H1 (cell line): ENCODE measurements around the gene TRIM28. TPM values are rescaled to one million over a fixed set of nuclear protein-coding genes. Genes with fewer than 3 reads are reported as not detected.

Experiments used
- CTCF ChIA-PET: fragments of 300-600 bp; sonication (Branson Sonifier 250); formaldehyde crosslinking; loops from one replicate; lab custom pipeline; 2021; ENCODE audit not compliant: partially characterized antibody; lab: Charles Lee
- POLR2A ChIA-PET: fragments of 300-600 bp; sonication (Branson Sonifier 250); formaldehyde crosslinking; loops from one replicate; lab custom pipeline; 2021; ENCODE audit warnings: inconsistent platforms; ENCODE audit not compliant: partially characterized antibody; lab: Charles Lee
- DNase-seq, 2 experiments: peaks; one replicate each; pipeline versions ENCODE4 v3.0.0 to v3.0.0-alpha.2; 2010 to 2022; ENCODE audit warnings: low spot score in 2 of 2, low read depth in 1 of 2, mixed read lengths in 1 of 2
- FAIRE-seq: peaks from 2 replicates; lab custom pipeline; 2011; peaks lifted over from hg19 to GRCh38; lab: Jason Lieb, UNC
- H2AFZ ChIP-seq: 2 replicates; pipeline ENCODE4 v1.8.1; 2012; ENCODE audit warnings: low read length, inconsistent platforms
- H2AK5ac ChIP-seq: 2 replicates; pipeline ENCODE4 v1.6.1; 2013; ENCODE audit warnings: low read depth, low read length
- H2BK120ac ChIP-seq: replicated peaks from 2 replicates; pipeline ENCODE3; 2013; ENCODE audit warnings: low read depth, low read length, inconsistent platforms
- H2BK12ac ChIP-seq: 2 replicates; pipeline ENCODE4 v1.6.1; 2013; ENCODE audit warnings: low read depth, low read length
- H2BK15ac ChIP-seq: 2 replicates; pipeline ENCODE4 v1.6.1; 2013; ENCODE audit warnings: low read length
- H2BK20ac ChIP-seq: 2 replicates; pipeline ENCODE4 v1.6.1; 2013; ENCODE audit warnings: low read length
- H2BK5ac ChIP-seq: 2 replicates; pipeline ENCODE4 v1.6.1; 2013; ENCODE audit warnings: low read depth, low read length
- H3K14ac ChIP-seq: 2 replicates; pipeline ENCODE4 v1.6.1; 2013; ENCODE audit warnings: inconsistent platforms; ENCODE audit not compliant: insufficient read length
- H3K18ac ChIP-seq: 2 replicates; pipeline ENCODE4 v1.6.1; 2013; ENCODE audit warnings: low read length; ENCODE audit errors: extremely low read depth
- H3K23ac ChIP-seq: 2 replicates; pipeline ENCODE4 v1.6.1; 2013; ENCODE audit warnings: inconsistent platforms; ENCODE audit not compliant: insufficient read length
- H3K23me2 ChIP-seq: 2 replicates; pipeline ENCODE4 v1.6.1; 2013; ENCODE audit warnings: low read depth, low read length
- H3K27ac ChIP-seq: 2 replicates; pipeline ENCODE4 v1.6.1; 2011; ENCODE audit warnings: low read depth, low read length, inconsistent platforms
- H3K27me3 ChIP-seq, 4 experiments: replicated peaks in 1 of 4; 1 replicate in 1 of 4; 2 replicates in 3 of 4; pipeline versions ENCODE4 v1.6.1 to v1.8.1; 2011 to 2013; ENCODE audit warnings: low read length in 3 of 4, mild to moderate bottlenecking in 3 of 4, inconsistent platforms in 2 of 4, mixed read lengths in 2 of 4, moderate library complexity in 1 of 4; ENCODE audit not compliant: control insufficient read depth in 3 of 4, insufficient read depth in 3 of 4; ENCODE audit errors: extremely low read depth in 1 of 4
- H3K36me3 ChIP-seq, 4 experiments: 2 replicates each; pipeline versions ENCODE4 v1.6.1 to v1.8.1; 2011 to 2013; ENCODE audit warnings: mild to moderate bottlenecking in 4 of 4, low read length in 3 of 4, moderate library complexity in 2 of 4, control low read depth in 1 of 4, inconsistent platforms in 1 of 4; ENCODE audit not compliant: insufficient read depth in 4 of 4, control insufficient read depth in 2 of 4
- H3K4ac ChIP-seq: replicated peaks from 2 replicates; pipeline ENCODE3; 2013; ENCODE audit warnings: low read length, low read depth, mixed read lengths, inconsistent platforms; ENCODE audit not compliant: insufficient read length
- H3K4me1 ChIP-seq, 4 experiments: replicated peaks in 1 of 4; 1 replicate in 1 of 4; 2 replicates in 3 of 4; pipeline versions ENCODE4 v1.6.1 to v1.8.1; 2011 to 2013; ENCODE audit warnings: low read length in 3 of 4, inconsistent platforms in 2 of 4, mixed read lengths in 1 of 4; ENCODE audit not compliant: insufficient read depth in 4 of 4, control insufficient read depth in 3 of 4
- H3K4me2 ChIP-seq, 2 experiments: 2 replicates each; pipeline versions ENCODE4 v1.6.1 to v1.8.1; 2011 to 2013; ENCODE audit warnings: low read depth in 2 of 2, low read length in 2 of 2, control low read depth in 1 of 2, inconsistent platforms in 1 of 2, mild to moderate bottlenecking in 1 of 2; ENCODE audit not compliant: insufficient read depth in 1 of 2
- H3K4me3 ChIP-seq, 4 experiments: fragments of 200-600, 300-600 bp in 1 of 4; sonication (generic), shearing (Covaris generic), sonication (Bioruptor Twin) in 1 of 4; 2 replicates each; pipeline versions ENCODE4 v1.5.1 to v1.8.1; 2011 to 2016; ENCODE audit warnings: low read length in 4 of 4, low read depth in 3 of 4, control low read depth in 2 of 4, inconsistent platforms in 2 of 4, mild to moderate bottlenecking in 2 of 4, mixed read lengths in 1 of 4, moderate library complexity in 1 of 4; ENCODE audit not compliant: insufficient read depth in 2 of 4; ENCODE audit errors: extremely low read depth in 1 of 4
- H3K56ac ChIP-seq: replicated peaks from 2 replicates; pipeline ENCODE3; 2013; ENCODE audit warnings: low read depth, mild to moderate bottlenecking, mixed read lengths, low read length, inconsistent platforms; ENCODE audit not compliant: insufficient read length
- H3K79me1 ChIP-seq: 2 replicates; pipeline ENCODE4 v1.6.1; 2013; ENCODE audit warnings: low read depth, low read length, control low read depth
- H3K79me2 ChIP-seq, 2 experiments: 2 replicates each; pipeline versions ENCODE4 v1.6.1 to v1.8.1; 2012 to 2013; ENCODE audit warnings: low read length in 2 of 2, mild to moderate bottlenecking in 2 of 2, inconsistent platforms in 1 of 2; ENCODE audit not compliant: insufficient read depth in 2 of 2, control insufficient read depth in 1 of 2
- H3K9ac ChIP-seq, 4 experiments: replicated peaks in 1 of 4; 1 replicate in 1 of 4; 2 replicates in 3 of 4; pipeline versions ENCODE4 v1.6.1 to v1.8.1; 2011 to 2013; ENCODE audit warnings: low read depth in 3 of 4, low read length in 3 of 4, control low read depth in 2 of 4, mild to moderate bottlenecking in 2 of 4, moderate library complexity in 2 of 4, inconsistent platforms in 1 of 4; ENCODE audit errors: extremely low read depth in 1 of 4
- H3K9me3 ChIP-seq, 2 experiments: 2 replicates each; pipeline versions ENCODE4 v1.6.1 to v1.8.1; 2012 to 2013; ENCODE audit warnings: mild to moderate bottlenecking in 2 of 2, moderate library complexity in 2 of 2, control low read depth in 1 of 2, inconsistent platforms in 1 of 2, low read depth in 1 of 2, low read length in 1 of 2, mixed read lengths in 1 of 2; ENCODE audit not compliant: insufficient read depth in 2 of 2
- H4K20me1 ChIP-seq, 2 experiments: replicated peaks in 1 of 2; 2 replicates each; pipeline versions ENCODE3 to v1.8.1; 2011 to 2013; ENCODE audit warnings: inconsistent platforms in 2 of 2, low read length in 2 of 2, mild to moderate bottlenecking in 1 of 2; ENCODE audit not compliant: insufficient read depth in 2 of 2, control insufficient read depth in 1 of 2
- H4K5ac ChIP-seq: 2 replicates; pipeline ENCODE4 v1.6.1; 2013; ENCODE audit warnings: low read length, low read depth, mixed read lengths, inconsistent platforms; ENCODE audit not compliant: insufficient read length
- H4K8ac ChIP-seq: 2 replicates; pipeline ENCODE4 v1.8.0; 2013; ENCODE audit warnings: mild to moderate bottlenecking, moderate library complexity, low read length, inconsistent platforms; ENCODE audit not compliant: insufficient read depth; ENCODE audit errors: extremely low read depth
- H4K91ac ChIP-seq: replicated peaks from 2 replicates; pipeline ENCODE3; 2013; ENCODE audit warnings: low read length, mixed read lengths, inconsistent platforms; ENCODE audit not compliant: insufficient read length
- ASH2L ChIP-seq: fragments of 200-600, 300-600 bp; sonication (generic); IDR thresholded peaks from one replicate; pipeline ENCODE4 v1.7.1; 2017; ENCODE audit warnings: low read length
- CHD1 ChIP-seq: IDR thresholded peaks from 2 replicates; pipeline ENCODE4 v1.6.1; 2012; ENCODE audit warnings: low read depth, low read length, improper control_type of control experiment
- HDAC2 ChIP-seq, 2 experiments: fragments of 300-600 bp in 1 of 2; sonication (generic) in 1 of 2; IDR thresholded peaks; 2 replicates each; pipeline ENCODE4 v1.6.1; 2011 to 2012; ENCODE audit warnings: low read depth in 2 of 2, low read length in 2 of 2, mild to moderate bottlenecking in 2 of 2, moderate library complexity in 2 of 2, borderline replicate concordance in 1 of 2, inconsistent platforms in 1 of 2
- HDAC6 ChIP-seq: IDR thresholded peaks from one replicate; pipeline ENCODE4 v1.7.1; 2012; ENCODE audit warnings: low read depth, mild to moderate bottlenecking, inconsistent platforms, low read length, moderate library complexity
- NANOG ChIP-seq: IDR thresholded peaks from 2 replicates; pipeline ENCODE4 v1.6.1; 2011; ENCODE audit warnings: low read length, low read depth, mild to moderate bottlenecking, inconsistent platforms; ENCODE audit not compliant: insufficient read depth, poor library complexity, severe bottlenecking
- POLR2A ChIP-seq, 2 experiments: IDR thresholded peaks; 1 replicate in 1 of 2; 2 replicates in 1 of 2; pipeline ENCODE4 v1.6.1; 2011; ENCODE audit warnings: low read depth in 2 of 2, low read length in 2 of 2, mild to moderate bottlenecking in 2 of 2; ENCODE audit errors: control extremely low read depth in 1 of 2
- RXRA ChIP-seq: IDR thresholded peaks from 2 replicates; pipeline ENCODE4 v1.6.1; 2011; ENCODE audit warnings: low read depth, mild to moderate bottlenecking, low read length, moderate library complexity; ENCODE audit not compliant: insufficient read depth
- TBP ChIP-seq: IDR thresholded peaks from 2 replicates; pipeline ENCODE4 v1.6.1; 2011; ENCODE audit warnings: low read depth, low read length, improper control_type of control experiment
- YY1 ChIP-seq: IDR thresholded peaks from 2 replicates; pipeline ENCODE4 v1.6.1; 2011; ENCODE audit warnings: low read depth, mild to moderate bottlenecking, low read length
- WGBS, 2 experiments: shearing (Covaris generic) in 1 of 2; methylation state at CpG; one replicate each; pipeline versions ENCODE4 v1.1.6 to v1.1.7; 2013 to 2015; ENCODE audit warnings: low lambda C conversion rate in 2 of 2, mixed read lengths in 2 of 2, inconsistent platforms in 1 of 2, low coverage in 1 of 2, missing lambda C conversion rate in 1 of 2; ENCODE audit not compliant: insufficient replicate concordance in 2 of 2, insufficient coverage in 1 of 2, insufficient read length in 1 of 2; ENCODE audit errors: extremely low coverage in 1 of 2, missing lambda C conversion rate in 1 of 2; 5-methylcytosine and 5-hydroxymethylcytosine counted together
- polyA plus RNA-seq, 7 experiments: library from polyadenylated mRNA; depleted of rRNA in 3 of 7; stranded (reverse) in 5 of 7; unstranded in 2 of 7; fragments of >200 nt in 5 of 7; fragments of 200-250 nt in 2 of 7; gene quantifications; 1 replicate in 5 of 7; 2 replicates in 1 of 7; 4 replicates in 1 of 7; pipeline versions ENCODE4 v1.2.1 to v1.2.3, GENCODE V29; 2011 to 2013; ENCODE audit warnings: missing spikeins in 2 of 7, mixed read lengths in 2 of 7
- total RNA-seq: library from RNA; stranded (reverse); fragmentation: NEBNext Ultra II Directional; extraction: Animal tissue kit (Norgen Biotek cat#: 25700); gene quantifications from 2 replicates; pipeline ENCODE4 v1.2.1, GENCODE V29; 2021
- TF ChIP-seq, protein P1 (sequence below): IDR thresholded peaks from 2 replicates; pipeline ENCODE4 v1.6.1; 2012; ENCODE audit warnings: low read length, inconsistent platforms

TRIM28 gene
- total and polyA plus RNA-seq, 2 of the 8 experiments (the other 6 are each of a cell fraction or from before 2014, with no cell fraction given), result 1,433 to 1,442 TPM

DNA sequence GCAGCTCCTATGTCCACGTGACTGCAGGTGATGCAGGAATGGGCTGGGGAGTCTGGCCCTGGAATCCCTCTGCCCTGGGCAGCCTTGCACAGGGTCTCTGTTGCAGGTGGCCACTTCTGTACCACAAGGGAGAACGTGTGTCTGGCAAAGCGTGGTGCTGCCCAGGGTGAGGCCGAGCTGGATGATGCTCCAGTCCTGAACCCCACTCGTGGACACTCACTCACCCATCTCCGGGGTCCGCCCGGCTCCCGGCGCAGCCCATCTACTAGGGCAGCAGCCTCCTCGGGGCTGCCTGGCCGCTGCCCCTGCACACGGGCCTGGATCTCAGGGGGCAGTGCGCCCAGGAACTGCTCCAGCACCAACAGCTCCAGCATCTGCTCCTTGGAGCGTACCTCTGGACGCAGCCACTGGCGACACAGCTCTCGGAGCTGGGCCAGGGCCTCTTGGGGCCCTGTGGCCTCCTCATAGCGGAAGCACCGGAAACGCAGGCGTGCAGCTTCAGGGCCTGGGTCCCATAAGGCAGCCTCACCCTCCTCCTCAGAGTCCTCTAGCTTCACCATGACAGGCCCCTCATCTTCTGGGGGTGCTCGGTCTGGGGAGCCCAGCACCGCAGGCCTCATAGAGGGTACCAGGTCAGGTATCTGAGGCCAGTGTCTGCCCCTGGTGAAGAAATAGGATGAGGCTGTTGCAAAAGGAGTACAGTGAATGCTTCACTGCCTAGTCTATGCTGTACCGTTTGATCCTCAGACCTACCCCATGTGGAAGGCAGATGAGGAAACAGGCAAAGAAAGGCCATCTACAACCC lies 27.1 kb downstream of the TRIM28 start:
- ChIA-PET CTCF (interaction anchor here (0.8 to 2.4 kb wide), 4 partner anchors 9 to 51 kb away, joined by 3 to 14 read pairs (median 6); partner anchors contain the start of genes TRIM28 and ZBTB45), POLR2A (interaction anchor here (0.6 to 17.2 kb wide), 4 partner anchors 10 to 1182 kb away, joined by 3 to 434 read pairs (median 42); partner anchors contain the start of genes CHMP2A, TRIM28, UBE2M and ZBTB45)
- no peak overlapping the region for H2BK20ac ChIP-seq
- H3K9ac ChIP-seq, result no peak overlapping the region
- 87% methylated on average over 25 of the region's 25 CpGs; no CpG with 5 or more reads in 1 of the 2 experiments for WGBS, 2 experiments
- peaks cover 0 to 2% of the 10 kb centered on the region in 2 experiments for H4K20me1 ChIP-seq
- FAIRE-seq (no peak), DNase-seq (no peak)
- no peak overlapping the region for H2BK120ac ChIP-seq
- no peak overlapping the region for H4K5ac ChIP-seq
- peaks cover 15% of the 10 kb centered on the region for H3K23me2 ChIP-seq
- no peaks in the 10 kb centered on the region for H3K9me3 ChIP-seq
- H2AFZ ChIP-seq, result no peak overlapping the region
- no peak overlapping the region for H3K56ac ChIP-seq
- H4K91ac ChIP-seq, result no peak overlapping the region
- H3K4ac ChIP-seq, result no peak overlapping the region
- no peaks in the 10 kb centered on the region for H3K79me1 ChIP-seq
- peaks cover 0 to 10% (median 1%) of the 10 kb centered on the region in 4 experiments; a peak in 3 of 7 replicates for H3K4me1 ChIP-seq
- no peak overlapping the region for H3K14ac ChIP-seq
- no peak overlapping the region for H3K23ac ChIP-seq
- no peak overlapping the region for H3K27ac ChIP-seq
- H2BK5ac ChIP-seq, result no peak overlapping the region
- H3K79me2 ChIP-seq, result no peaks in the 10 kb centered on the region
- peaks cover 2 to 9% (median 7%) of the 10 kb centered on the region in 4 experiments; a peak in 3 of 8 replicates for H3K36me3 ChIP-seq
- H2BK15ac ChIP-seq, result no peak overlapping the region
- H3K27me3 ChIP-seq, result no peaks in the 10 kb centered on the region
- H3K4me3 ChIP-seq, result no peak overlapping the region
- H3K4me2 ChIP-seq, result no peak overlapping the region; a peak in 1 of 4 replicates
- peak overlapping the region; percentile 20 for H4K8ac ChIP-seq
- H2BK12ac ChIP-seq, result no peak overlapping the region
- no peak overlapping the region for H2AK5ac ChIP-seq
- H3K18ac ChIP-seq, result no peak overlapping the region
- TF ChIP-seq ASH2L, result no peak
- no peak for TF ChIP-seq NANOG
- TF ChIP-seq YY1, result no peak
- TF ChIP-seq HDAC2 (IDR thresholded peaks at IDR 0.05; ENCODE audit: borderline replicate concordance in 1 of 2, low read depth in 2 of 2, low read length in 2 of 2), result no peak
- TF ChIP-seq TBP, result no peak
- TF ChIP-seq, protein P1, sequence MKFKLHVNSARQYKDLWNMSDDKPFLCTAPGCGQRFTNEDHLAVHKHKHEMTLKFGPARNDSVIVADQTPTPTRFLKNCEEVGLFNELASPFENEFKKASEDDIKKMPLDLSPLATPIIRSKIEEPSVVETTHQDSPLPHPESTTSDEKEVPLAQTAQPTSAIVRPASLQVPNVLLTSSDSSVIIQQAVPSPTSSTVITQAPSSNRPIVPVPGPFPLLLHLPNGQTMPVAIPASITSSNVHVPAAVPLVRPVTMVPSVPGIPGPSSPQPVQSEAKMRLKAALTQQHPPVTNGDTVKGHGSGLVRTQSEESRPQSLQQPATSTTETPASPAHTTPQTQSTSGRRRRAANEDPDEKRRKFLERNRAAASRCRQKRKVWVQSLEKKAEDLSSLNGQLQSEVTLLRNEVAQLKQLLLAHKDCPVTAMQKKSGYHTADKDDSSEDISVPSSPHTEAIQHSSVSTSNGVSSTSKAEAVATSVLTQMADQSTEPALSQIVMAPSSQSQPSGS, result no peak
- no peak for TF ChIP-seq POLR2A (IDR thresholded peaks at IDR 0.05; ENCODE audit: control extremely low read depth in 1 of 2, low read depth in 2 of 2, low read length in 2 of 2)
- TF ChIP-seq HDAC6, result no peak
- TF ChIP-seq RXRA, result no peak
- no peak for TF ChIP-seq CHD1
